NK-92 (cell line): ENCODE measurements around the gene ABL2.

Experiments used
- DNase-seq: peaks from one replicate; lab custom pipeline; 2025; ENCODE audit not compliant: unreplicated experiment; lab: John Stamatoyannopoulos, UW

Gene ABL2

GRCh38 chr1:179058487-179059483, 170.7 kb downstream of the ABL2 start:
- DNase-seq: no peak

- DNase-seq: no peak
These were observed 173.5 kb downstream of the ABL2 start for GRCh38 chr1:179055937-179056336.

DNA sequence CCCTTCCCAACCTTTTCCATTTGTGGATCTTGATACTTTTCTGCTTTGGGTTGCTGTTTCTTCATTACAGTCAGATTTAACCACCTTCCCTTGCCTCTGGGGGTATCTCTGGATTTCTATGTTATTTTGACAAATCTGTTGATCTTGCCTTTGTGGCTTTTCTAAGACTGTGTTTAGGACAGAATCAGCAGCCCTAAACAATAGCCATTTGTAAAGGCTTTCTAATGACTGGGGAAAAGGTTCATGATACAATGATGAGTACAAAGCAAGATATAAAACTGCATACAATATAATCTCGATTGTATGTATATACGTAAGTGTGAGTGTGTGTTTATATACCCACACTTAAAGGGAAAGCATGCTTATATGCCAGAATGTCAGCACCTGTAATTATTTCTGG, 176.0 kb downstream of the ABL2 start:
- no peak for DNase-seq

GRCh38 chr1:179052776-179053175, 176.7 kb downstream of the ABL2 start:
- no peak for DNase-seq
